ENCODE measurements around the gene FBRSL1.

DNA sequence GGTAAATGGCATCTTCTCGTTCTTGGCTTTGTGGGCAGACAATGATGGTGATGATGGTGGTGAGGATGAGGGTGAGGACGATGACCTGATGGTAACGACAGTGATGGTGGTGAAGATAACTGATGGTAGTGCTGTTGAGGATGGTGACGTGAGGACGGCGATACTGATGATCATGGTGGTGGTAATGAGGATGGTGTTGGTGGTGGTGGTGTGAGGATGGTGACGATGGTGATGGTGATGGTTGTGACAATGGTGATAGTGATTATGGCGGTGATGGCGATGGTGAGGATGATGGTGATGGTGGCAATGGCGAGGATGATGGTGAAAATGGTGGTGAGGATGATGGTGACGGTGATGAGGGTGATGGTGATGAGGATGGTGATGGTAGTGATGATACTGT, 54.5 kb downstream of the FBRSL1 start:
- TF ChIP-seq TSHZ2 (CRISPR knock-in tag; IDR thresholded peaks at IDR 0.05) (no peak), ZFP30 (CRISPR knock-in tag; IDR thresholded peaks at IDR 0.05) (no peak), GLIS3 (CRISPR knock-in tag; IDR thresholded peaks at IDR 0.05) (no peak), TCF4 (CRISPR knock-in tag; IDR thresholded peaks at IDR 0.05; ENCODE audit: borderline replicate concordance) (no peak), RARB (CRISPR knock-in tag; IDR thresholded peaks at IDR 0.05) (no peak), ESRRG (CRISPR knock-in tag; IDR thresholded peaks at IDR 0.05) (no peak), CREB5 (CRISPR knock-in tag; IDR thresholded peaks at IDR 0.05; ENCODE audit: low read depth) (no peak), ARNTL (CRISPR knock-in tag; IDR thresholded peaks at IDR 0.05; ENCODE audit: borderline replicate concordance, low read depth) (no peak), ZFP3 (CRISPR knock-in tag; IDR thresholded peaks at IDR 0.05) (no peak), PATZ1 (CRISPR knock-in tag; IDR thresholded peaks at IDR 0.05; ENCODE audit: borderline replicate concordance) (no peak), OSR1 (CRISPR knock-in tag; IDR thresholded peaks at IDR 0.05) (no peak), TOX (CRISPR knock-in tag; IDR thresholded peaks at IDR 0.05; ENCODE audit: borderline replicate concordance) (no peak), ZNF565 (CRISPR knock-in tag; conservative IDR thresholded peaks at IDR 0.05; ENCODE audit: low read depth) (no peak)
- TF ChIP-seq, protein P1, sequence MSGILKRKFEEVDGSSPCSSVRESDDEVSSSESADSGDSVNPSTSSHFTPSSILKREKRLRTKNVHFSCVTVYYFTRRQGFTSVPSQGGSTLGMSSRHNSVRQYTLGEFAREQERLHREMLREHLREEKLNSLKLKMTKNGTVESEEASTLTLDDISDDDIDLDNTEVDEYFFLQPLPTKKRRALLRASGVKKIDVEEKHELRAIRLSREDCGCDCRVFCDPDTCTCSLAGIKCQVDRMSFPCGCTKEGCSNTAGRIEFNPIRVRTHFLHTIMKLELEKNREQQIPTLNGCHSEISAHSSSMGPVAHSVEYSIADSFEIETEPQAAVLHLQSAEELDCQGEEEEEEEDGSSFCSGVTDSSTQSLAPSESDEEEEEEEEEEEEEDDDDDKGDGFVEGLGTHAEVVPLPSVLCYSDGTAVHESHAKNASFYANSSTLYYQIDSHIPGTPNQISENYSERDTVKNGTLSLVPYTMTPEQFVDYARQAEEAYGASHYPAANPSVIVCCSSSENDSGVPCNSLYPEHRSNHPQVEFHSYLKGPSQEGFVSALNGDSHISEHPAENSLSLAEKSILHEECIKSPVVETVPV (CRISPR knock-in tag; IDR thresholded peaks at IDR 0.05), result no peak
